Measurements from ENCODE around the gene ARHGEF38.
"Not testable (repeated sequence)": the region's sequence is repeated elsewhere in the genome, so short reads cannot be mapped to it uniquely, and the experiment has no call there.

ARHGEF38 gene

DNA sequence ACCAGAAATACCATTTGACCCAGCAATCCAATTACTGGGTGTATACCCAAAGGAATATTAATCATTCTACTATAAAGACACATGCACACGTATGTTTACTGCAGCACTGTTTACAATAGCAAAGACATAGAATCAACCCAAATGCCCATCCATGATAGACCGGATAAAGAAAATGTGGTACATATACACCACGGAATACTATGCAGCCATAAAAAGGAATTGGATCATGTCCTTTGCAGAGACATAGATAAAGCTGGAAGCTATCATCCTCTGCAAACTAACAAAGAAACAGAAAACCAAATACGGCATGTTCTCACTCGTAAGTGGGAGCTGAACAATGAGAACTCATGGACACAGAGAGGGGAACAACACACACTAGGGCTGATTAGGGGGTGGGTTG lies 57.4 kb downstream of the ARHGEF38 start:
- DNase-seq (ENCODE audit: low read depth) = not testable (repeated sequence)

DNA sequence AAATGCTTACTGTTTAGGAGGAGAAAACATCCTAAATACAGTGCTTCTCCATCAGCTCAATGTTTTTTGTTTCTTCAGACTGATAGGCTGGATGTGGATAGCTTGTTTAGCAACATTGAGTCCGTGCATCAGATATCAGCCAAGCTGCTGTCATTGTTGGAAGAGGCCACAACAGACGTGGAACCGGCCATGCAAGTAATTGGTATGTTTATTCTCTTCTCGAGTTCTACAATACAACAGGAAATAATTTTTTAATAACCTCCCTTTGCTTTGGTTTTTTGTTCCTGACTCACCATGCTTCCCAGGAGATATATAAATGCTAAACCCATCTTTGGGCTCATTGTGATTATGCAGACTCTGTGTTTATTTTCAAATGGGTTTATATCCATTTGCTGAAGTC lies 60.9 kb downstream of the ARHGEF38 start:
- no peak for DNase-seq (ENCODE audit: low read depth)

DNA sequence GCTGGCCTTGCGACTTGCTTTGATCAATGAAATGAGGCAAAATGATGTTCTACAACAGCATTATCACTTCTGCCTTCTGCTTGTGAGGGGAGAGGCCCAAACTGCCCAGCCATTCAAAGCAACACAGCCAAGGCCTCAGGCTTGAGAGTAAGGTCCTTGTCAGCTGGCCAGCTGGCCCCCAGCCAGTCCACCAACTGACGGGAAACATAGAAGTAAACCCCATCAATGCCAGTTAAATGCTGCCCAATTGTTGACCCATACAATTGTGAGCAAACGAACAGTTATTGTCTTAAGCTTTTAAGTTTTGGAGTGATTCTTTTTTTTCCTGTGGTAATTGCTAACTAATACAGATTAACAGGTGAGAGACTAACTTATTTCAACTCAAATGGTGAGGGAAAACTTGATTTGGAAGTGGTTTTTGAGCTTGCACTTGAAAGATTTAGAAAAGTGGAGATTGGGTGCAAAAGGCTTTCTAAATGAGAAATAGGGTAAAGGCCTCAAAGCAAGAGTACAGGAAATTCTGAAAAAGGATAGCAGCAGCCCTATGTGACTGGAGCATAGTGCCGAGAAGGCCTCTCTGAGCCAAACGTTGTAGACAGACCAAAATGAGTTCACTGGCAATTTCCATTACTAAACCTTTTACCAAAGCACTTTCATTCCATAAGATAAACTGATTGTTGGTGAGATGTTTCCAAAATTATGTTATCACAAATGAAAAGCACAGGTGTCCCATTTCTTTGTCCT lies 66.9 kb downstream of the ARHGEF38 start:
- DNase-seq (ENCODE audit: low read depth) = no peak

DNA sequence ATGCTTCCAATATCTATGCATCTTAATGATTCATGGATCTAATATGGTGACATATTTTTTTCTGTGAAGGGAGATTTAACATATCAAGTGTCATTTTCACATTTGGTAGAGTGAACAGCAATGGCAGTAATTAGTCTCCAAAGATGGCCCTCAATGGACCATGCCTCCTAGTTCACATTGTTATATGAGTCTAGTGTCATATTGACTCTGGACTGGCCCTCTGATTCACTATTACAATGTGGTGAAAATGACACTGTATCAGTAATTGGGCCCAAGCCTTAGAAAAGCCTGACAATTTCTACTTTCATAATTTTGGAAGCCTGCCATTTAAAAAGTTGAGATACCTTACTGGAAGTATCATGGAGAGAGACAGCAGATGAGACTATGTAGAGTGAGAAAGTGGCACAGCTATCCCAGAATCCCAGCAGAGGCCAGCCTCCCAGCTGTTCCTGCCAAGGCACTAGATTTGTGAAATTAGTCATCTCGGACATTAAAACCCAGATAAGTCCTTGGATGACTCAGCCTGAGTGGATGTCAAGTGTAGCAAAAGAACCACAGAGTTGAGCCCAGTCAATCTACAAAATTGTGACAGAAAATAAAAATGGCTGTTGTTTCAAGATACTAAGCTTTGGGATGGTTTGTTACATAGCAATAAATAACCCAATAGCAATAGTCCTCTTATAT lies 68.4 kb downstream of the ARHGEF38 start:
- DNase-seq (ENCODE audit: low read depth) = no peak

DNA sequence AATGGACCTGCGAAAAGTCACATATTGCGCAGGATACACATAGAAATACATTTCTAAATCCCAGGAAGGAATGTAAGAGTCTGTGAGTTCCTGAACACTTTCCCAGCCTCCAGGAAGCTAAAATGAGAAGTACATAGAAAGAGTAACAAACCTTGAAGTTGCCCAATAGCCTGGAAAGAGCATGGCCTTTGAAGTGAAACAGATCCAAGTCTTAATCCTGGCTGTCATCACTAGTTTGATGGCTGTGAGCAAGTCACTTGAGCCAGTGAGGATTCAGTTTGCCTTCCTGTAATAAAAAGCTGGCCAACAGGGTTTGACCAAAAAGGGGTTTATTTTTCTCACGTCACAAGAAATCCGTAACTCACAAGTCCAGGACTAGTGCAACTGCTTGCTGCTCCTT lies 69.8 kb downstream of the ARHGEF38 start:
- no peak for DNase-seq (ENCODE audit: low read depth)

DNA sequence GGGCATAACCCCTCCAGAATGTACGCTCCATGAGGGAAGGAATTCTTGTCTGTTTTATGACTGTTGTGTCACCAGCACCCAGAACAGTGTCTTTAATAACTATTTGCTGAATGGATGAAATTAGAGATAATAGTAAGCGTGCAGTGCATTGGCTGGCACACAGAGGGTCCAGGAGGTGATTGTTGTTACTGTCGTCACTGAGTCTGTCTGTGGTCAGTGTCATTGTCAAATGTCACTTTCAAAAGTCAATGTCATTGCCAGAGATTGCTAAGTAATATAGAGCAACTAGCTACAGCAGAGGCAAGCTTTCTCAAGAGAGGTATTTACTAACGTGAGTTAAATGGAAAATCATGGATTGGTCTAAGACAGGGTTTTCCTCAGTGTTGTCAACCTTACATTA lies 70.7 kb downstream of the ARHGEF38 start:
- DNase-seq (ENCODE audit: low read depth) = no peak

DNA sequence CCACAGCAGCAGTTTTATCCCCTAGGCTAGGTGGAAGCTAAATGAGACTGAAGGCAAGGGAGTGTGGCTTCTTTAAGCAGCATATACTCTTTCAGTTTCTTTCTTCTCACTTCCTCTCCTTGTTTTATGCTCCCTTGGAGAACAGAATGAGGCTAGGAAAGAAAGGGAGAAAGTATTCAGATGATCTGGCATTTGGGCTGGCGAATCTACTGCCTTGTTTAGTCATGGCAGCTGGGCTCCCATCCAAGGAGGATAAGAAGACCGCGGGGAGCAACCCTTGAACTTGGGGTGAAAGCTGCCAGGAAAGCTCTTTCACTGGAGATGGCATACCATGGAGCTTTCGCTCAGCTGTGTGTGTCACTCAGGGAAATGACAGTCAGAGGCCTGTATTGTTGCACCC lies 72.1 kb downstream of the ARHGEF38 start:
- DNase-seq (ENCODE audit: low read depth) = no peak

DNA sequence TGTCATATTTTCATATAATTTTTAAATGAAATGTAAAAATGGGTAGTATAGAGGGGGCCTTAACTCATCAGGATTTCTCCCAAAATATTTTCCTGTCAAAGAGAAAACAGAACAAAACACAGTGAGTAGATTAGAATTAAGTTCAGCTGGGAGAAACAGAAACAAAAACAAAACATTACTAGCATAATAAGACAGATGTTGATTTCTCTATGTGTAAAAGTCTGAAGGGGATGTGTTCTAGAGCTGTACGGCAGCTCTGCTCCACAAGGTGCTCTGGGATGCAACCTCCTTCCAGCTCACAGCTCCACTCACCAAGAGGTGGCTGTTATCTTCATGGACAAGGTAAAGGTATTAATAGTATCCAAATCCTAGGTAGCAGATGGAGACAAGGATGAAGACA lies 72.8 kb downstream of the ARHGEF38 start:
- DNase-seq (ENCODE audit: low read depth) = no peak

DNA sequence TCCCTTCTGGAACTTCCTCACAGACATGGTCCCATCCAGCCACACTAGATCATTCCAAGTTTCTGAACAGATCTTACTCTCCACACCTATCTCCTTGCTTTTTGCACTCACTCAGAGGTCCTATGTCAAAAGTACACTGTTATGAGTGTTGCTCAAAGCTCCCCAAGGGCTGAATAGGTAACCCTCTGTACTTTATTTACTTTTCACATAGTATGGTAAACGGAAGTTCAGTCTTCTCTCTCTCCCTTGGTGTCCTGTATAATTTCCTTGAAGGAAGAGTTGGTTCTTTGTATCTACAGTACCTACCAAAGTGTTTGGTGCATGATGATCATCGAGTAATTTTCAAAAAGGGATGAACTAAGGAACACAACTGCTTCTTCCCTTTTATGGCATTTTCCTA lies 74.4 kb downstream of the ARHGEF38 start:
- no peak for DNase-seq (ENCODE audit: low read depth)

DNA sequence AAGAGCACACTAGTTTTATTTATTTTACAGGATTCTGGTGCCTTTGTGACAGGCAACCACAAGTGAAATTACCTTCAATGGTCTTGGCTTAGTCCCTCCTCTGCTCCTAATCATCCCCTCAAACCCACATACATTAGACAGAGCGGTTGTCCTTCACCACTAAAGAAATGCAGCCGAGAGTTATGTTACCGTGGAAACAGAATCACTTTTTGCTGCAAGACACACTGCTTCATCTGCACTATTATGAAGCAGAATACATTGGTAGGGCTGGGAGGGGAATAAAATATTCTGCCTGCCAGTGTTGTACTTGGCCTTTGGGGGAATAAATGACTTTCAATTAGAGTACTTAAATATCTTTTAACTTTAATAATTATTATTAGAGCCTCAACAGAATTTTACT lies 75.2 kb downstream of the ARHGEF38 start:
- no peak for DNase-seq (ENCODE audit: low read depth)

DNA sequence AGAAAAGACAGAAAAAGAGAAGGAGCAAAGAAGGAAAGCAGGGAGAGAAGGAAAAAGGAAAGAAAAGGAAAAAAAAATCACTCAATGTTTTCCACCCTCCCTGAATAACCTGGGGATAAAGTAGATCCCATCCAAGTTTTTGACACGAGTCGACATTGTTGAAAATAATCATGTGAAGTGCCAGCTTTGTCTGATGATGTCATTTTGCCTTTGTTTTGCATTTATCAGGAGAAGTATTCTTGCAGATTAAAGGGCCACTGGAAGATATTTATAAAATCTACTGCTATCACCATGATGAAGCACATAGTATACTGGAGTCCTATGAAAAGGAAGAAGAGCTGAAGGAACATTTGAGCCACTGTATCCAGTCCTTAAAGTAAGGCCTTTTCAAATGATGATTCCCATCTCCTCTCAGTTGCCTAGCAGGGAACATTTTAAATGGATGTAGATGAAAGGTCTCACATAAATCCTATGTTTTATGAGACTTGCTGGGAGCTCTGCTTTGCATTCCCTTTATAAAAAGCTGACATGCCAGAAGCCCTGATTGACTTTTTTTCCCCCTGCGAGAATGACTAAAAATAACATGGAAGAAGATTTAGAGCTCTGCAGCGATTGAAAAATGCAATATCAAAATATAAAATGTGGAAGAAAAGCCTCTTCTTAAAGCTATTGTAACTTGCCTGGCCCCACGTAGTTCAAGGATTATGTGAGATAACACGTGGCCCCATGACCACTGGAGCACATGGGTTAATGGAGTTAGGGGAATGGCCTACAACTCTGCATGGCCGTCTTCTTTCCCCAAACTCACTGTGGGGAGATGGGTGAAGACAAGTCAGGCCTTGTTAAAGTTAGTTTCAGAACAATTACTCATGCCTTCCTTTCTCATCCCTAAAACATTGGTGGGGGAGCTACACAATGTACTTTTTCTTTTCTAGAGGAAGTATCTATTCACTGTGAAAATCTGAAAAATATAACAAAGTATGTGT lies 78.5 kb downstream of the ARHGEF38 start:
- DNase-seq (ENCODE audit: low read depth) = no peak

DNA sequence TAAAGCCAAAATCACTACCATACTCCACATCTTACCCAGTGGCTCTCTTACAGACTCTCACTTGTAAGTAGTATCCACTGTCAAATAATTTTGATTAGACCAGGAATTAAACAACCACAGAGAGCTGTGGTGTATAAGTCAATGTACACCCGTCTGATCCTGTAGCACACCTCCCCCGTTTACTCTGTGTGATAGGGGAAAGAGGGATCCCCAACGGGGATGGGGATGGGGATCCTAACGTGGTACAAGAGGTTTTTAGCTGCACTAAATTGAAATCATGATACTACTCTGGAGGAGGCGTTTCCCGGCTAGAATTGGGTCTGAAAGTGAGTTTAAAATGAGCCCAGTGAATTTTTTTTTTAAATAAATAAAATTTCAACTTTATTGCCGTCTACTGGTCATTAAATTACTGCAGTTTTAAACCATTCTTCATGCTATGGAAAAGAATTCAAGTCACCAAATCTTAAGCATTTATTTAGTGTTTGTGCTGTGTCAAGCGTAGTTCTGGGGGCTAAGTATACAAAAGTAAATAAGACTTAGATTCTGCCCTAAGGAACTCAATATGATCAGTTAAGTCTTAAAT lies 79.5 kb downstream of the ARHGEF38 start:
- no peak for DNase-seq (ENCODE audit: low read depth)

DNA sequence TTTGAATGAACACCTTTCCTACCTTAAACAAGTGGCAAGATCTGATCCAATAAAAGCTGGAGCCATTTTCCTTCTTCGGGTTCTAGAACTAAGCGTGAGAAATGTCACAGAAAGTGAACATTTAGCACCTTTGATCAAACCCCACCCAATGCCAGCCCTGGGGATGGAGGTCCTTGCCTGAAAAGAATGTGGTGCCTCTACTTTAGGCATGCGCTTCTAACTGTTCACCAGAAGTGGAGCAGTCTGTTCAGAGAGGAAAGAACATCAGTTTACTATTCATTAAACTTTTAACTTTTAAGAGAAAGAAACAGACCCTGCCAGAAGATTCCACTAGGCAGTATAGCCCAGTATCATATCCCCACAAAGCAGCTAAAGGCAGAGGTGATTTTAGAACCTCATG lies 80.2 kb downstream of the ARHGEF38 start:
- no peak for DNase-seq (ENCODE audit: low read depth)

DNA sequence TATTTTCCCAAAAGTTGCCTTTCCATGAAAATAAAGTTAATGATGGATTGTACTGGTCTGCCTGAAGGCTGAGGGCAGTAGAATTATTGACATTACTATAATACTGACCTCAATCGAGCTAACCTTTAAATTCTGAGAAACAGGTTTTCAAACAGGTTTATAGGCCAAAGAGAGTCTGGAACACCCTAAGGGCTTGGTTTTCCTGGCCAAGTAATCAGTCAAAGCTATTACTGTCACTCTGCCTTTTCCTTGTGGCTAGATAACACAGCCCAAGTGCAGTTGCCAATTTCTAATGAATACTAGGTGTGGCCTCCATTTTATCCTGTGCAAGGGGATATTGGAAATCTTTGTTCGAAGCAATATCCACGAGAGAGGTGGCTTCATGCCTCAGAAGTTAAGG lies 80.8 kb downstream of the ARHGEF38 start:
- DNase-seq (ENCODE audit: low read depth) = no peak

DNA sequence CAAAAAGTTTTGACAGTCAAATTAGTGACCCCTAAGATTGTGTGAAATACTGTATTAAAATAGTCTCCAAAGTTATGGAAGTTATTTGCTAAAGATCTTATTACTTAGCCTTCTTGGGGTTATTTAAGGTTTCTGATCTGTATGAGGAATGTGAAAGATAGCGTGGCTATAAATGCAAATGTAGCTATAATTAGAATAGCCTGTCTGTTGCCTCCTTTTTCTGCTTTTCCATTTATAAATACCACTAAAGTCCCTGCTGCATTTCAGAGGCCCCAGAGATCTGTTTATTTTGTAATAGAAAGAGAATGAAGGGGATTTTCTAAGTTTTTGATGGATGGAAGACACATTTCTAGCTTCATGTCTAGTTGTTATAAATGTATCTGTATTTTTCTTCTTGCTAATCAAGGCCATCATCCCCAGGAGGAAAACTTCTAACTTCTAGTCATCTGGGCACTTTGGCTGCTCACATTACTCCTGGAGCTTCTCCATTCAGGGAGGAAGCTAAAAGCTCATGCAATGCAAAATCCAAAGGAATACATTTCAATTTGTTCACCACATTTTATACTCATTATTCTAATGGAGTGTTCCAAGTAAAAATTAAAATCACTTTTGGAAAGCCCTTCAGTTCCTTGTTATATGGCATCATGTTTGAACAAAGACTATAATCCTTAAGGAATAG lies 82.1 kb downstream of the ARHGEF38 start:
- no peak for DNase-seq (ENCODE audit: low read depth)

DNA sequence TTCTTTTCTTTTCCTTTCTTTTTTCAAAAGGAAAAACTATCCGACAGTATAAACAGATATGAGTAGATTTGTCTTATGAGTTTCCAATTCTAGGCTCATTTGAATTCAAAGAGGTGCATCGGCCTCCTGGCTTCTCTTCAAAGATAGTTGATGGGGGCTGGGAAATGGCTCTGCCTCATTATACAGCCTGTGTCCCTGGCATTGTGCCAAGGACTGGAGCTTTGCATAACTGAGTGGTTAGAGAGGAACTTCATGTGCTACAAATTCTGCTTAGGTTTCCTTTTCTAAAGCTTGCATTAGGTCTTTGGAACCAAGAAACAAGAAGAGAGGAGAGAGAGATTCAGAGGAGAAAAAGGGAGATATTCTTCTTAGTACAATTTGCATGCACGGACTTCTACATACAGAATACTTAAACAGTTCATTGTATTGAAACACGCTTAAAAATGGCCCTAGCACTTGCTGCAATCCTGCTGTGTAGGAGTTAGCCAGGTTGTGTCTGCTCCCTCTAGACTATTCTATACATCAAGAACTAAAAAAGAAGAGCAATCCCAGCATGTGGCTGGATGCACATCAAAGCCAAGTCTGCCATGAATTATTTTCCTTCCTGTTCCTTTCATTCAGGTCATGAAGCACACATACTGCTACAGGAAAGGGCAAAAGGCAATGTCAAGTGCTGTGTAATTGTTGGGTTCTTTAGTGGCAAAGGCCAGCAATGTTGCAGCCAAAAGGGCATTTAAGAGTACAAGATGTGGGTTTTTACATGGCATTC lies 85.2 kb downstream of the ARHGEF38 start:
- no peak for DNase-seq (ENCODE audit: low read depth)

DNA sequence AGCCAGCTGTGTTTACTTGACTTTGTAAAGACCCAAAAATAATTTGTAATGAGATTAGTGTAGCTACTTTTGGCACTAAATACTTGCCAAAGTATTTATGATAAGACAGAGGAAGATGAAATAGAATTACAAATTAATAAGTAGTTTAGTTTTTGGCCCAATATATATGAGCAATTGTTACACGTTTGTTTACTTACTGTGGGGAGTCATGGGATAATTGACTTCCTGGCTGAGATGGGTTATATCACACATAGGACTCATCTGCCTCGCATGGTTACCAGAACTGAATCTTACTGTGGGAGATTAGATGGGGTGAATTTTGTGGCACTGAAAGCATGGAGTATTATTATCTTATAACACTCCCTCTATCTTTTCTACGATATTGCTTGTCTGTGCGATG lies 89.4 kb downstream of the ARHGEF38 start:
- DNase-seq (ENCODE audit: low read depth) = no peak

DNA sequence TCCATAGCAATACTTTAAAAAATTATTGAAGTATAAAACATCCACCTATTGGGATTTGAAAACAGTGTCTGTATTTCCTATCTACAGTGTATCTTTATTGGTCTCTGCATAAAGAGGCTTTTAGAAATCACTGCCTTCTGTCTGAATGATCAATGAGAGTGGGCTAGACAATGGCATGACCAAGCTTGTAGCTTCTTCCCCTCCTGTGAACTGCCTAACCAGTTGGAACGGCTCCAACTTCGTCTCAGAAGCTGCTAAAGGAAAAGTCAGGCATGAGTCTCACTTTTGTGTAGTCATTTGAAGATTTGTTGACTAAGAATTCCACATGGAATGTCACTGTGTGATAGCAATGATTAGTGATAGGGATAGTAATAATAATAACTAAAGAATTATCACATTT lies 91.8 kb downstream of the ARHGEF38 start:
- no peak for DNase-seq (ENCODE audit: low read depth)

DNA sequence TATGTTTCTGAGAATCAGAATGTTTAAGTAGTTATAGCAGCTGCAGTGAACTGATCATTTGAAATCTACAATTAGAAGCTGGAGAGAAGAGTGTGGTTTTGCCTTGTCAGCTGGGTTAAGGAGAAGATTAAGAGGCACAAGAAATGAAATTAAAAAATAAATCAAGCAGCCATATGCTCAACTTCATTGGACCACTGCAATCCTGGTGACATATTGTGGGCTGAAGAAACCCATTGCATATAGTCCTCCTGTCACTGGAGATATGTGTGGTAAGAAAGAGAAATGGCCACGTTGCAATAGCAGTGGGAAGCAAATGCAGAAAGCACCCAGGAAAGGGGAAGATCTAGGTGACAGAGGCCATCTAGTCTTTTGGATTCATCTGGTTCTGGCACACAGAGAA lies 93.0 kb downstream of the ARHGEF38 start:
- DNase-seq (ENCODE audit: low read depth) = no peak

DNA sequence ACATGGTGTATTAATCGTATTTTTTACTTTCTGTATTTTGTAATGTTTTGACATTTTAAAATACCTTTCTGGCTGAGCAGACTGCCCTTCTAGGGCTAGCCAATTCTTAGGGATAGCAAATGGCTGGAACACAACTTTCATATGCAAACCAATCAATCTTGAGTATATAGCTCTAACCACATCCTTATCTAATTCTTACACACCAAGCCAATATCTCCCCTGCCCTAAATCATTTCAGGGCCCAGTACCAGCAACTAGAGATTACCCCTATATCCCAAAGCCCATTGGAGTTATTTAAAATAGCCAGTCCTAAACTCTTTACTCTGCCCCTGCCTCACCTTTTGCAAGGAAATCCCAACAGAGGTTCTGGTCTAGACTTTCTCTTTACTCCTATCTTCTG lies 97.8 kb downstream of the ARHGEF38 start:
- DNase-seq (ENCODE audit: low read depth) = no peak

DNA sequence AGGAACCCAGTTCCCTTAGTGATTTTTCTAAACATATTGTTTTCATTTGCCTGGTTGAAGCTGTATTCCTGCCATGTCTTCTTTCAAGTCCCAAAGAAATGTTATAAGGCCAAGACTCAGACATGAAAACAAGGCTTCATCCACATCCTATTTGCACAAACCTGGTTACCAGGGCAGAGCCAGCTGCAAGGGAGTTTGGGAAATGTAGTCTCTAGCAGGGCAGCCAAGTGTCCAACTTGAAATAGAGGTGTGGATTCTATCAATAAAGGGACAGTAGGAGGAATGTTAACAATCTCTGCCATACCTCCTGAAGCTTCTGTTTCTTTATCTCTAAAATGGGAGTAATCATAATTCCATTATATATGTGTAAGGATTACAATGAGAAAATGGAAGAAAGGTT lies 99.5 kb downstream of the ARHGEF38 start:
- DNase-seq (ENCODE audit: low read depth) = no peak
